ENCODE data around the gene IRAG1.

- no peak for TF ChIP-seq CTCF (IDR thresholded peaks at IDR 0.05)
- TF ChIP-seq EZH2 (IDR thresholded peaks at IDR 0.05): no peak
- TF ChIP-seq EZH2phosphoT487 (IDR thresholded peaks at IDR 0.05): no peak
Measured at GRCh38 chr11:10646005-10646404, 47.5 kb downstream of the IRAG1 start.
